Activated CD4-positive, alpha-beta memory T cell treated with anti-CD3 and anti-CD28 coated beads for 36 hours (primary cell): Measurements from ENCODE around the gene RNF167. TPM values are rescaled to one million over a fixed set of nuclear protein-coding genes. Genes with fewer than 3 reads are reported as not detected.

ENCODE experiments used
- CTCF ChIA-PET: fragments of 350-600 bp; sonication (Branson Sonifier 250); formaldehyde crosslinking; loops from one replicate; lab custom pipeline; 2021; ENCODE audit warnings: antibody characterized with exemption, inconsistent platforms; lab: Charles Lee
- POLR2A ChIA-PET: fragments of 350-600 bp; sonication (Branson Sonifier 250); formaldehyde crosslinking; loops from one replicate; lab custom pipeline; 2021; ENCODE audit warnings: antibody characterized with exemption; lab: Charles Lee
- DNase-seq: peaks from one replicate; pipeline ENCODE4 v3.0.0-alpha.2; 2020
- H3K27ac Mint-ChIP-seq: one replicate; pipeline ENCODE4 v1.8.0; 2021; ENCODE audit warnings: mixed read lengths
- H3K27me3 Mint-ChIP-seq: one replicate; pipeline ENCODE4 v1.8.0; 2021; ENCODE audit warnings: mixed read lengths
- H3K36me3 Mint-ChIP-seq: one replicate; pipeline ENCODE4 v1.8.0; 2021; ENCODE audit warnings: mixed read lengths
- H3K4me1 Mint-ChIP-seq: one replicate; pipeline ENCODE4 v1.8.0; 2021; ENCODE audit warnings: low read depth, mixed read lengths
- H3K4me3 Mint-ChIP-seq: one replicate; pipeline ENCODE4 v1.8.0; 2021; ENCODE audit warnings: mild to moderate bottlenecking, mixed read lengths
- H3K9me3 Mint-ChIP-seq: one replicate; pipeline ENCODE4 v1.8.0; 2021; ENCODE audit warnings: mixed read lengths
- intact Hi-C: fragments of 100-400 bp; cut with micrococcal nuclease; formaldehyde crosslinking; loops from one replicate; pipeline ENCODE4 v1.15.1; 2023
- total RNA-seq, 2 experiments: library from RNA; stranded (reverse); gene quantifications; one replicate each; pipeline ENCODE4 v1.2.3, GENCODE V29; 2021

Gene RNF167
- total RNA-seq, 2 experiments from 2014 or later: 130 to 157 TPM

- ChIA-PET POLR2A (interaction anchor here (0.6 to 21.0 kb wide), 7 partner anchors 9 to 49 kb away, joined by 3 to 346 read pairs (median 10); partner anchors contain the start of genes C17orf107, CAMTA2, INCA1 and KIF1C), CTCF (interaction anchor here (1.1 kb wide), 1 partner anchor 17 kb away, joined by 3 read pairs; no protein-coding TSS in a partner anchor)
- Mint-ChIP-seq H3K27ac (peak within 1 kb of the TSS; percentile 95), H3K4me1 (peaks cover 44% of the 10 kb centered on the region), H3K27me3 (no peaks in the 10 kb centered on the region), H3K9me3 (no peaks in the 10 kb centered on the region), H3K4me3 (peak within 1 kb of the TSS; percentile 90), H3K36me3 (peaks cover 38% of the 10 kb centered on the region)
- intact Hi-C loops: loop anchor here (1.0 to 10.0 kb wide), 6 partner anchors 8 to 804 kb away; partner anchors contain the start of genes CYB5D2, DERL2, MED11 and MIS12
- peak; percentile 95 for DNase-seq
These were observed 8.3 kb downstream of the RNF167 start, which contains the start of gene PFN1 for GRCh38 chr17:4948166-4948930. Gene PFN1 (minus strand): TSS chr17:4948530. CDS start chr17:4948394, 136 bp downstream.

- intact Hi-C loops: loop anchor here (1.0 to 10.0 kb wide), 7 partner anchors 9 to 804 kb away; partner anchors contain the start of genes CYB5D2, DERL2, INCA1 and KIF1C
- peak overlapping the region; percentile 90 for H3K4me3 Mint-ChIP-seq
- peak overlapping the region; percentile 95 for H3K27ac Mint-ChIP-seq
- H3K36me3 Mint-ChIP-seq: peaks cover 36% of the 10 kb centered on the region
- H3K4me1 Mint-ChIP-seq: peaks cover 41% of the 10 kb centered on the region
- DNase-seq: peak; percentile 85
- no peaks in the 10 kb centered on the region for H3K27me3 Mint-ChIP-seq
- no peaks in the 10 kb centered on the region for H3K9me3 Mint-ChIP-seq
- CTCF ChIA-PET: interaction anchor here (1.1 kb wide), 1 partner anchor 17 kb away, joined by 3 read pairs; no protein-coding TSS in a partner anchor
- POLR2A ChIA-PET: interaction anchor here (0.6 to 21.0 kb wide), 6 partner anchors 10 to 49 kb away, joined by 3 to 346 read pairs (median 12); partner anchors contain the start of genes C17orf107, CAMTA2, RNF167 and SLC25A11
These were observed 8.9 kb downstream of the RNF167 start for GRCh38 chr17:4948931-4949320.

- Mint-ChIP-seq H3K4me1 (peaks cover 36% of the 10 kb centered on the region), H3K27me3 (no peaks in the 10 kb centered on the region), H3K36me3 (peaks cover 31% of the 10 kb centered on the region), H3K9me3 (no peaks in the 10 kb centered on the region), H3K4me3 (peak overlapping the region; percentile 90), H3K27ac (peak overlapping the region; percentile 95)
- peak; percentile 85 for DNase-seq
- intact Hi-C loops: loop anchor here (1.0 to 10.0 kb wide), 5 partner anchors 48 to 805 kb away; partner anchors contain the start of genes CYB5D2, DERL2, INCA1 and KIF1C
- ChIA-PET CTCF (interaction anchor here (1.0 to 1.1 kb wide), 2 partner anchors 16 to 18 kb away, joined by 3 read pairs; no protein-coding TSS in a partner anchor), POLR2A (interaction anchor here (0.5 to 21.0 kb wide), 7 partner anchors 10 to 50 kb away, joined by 3 to 346 read pairs (median 3); partner anchors contain the start of genes C17orf107, RNF167, SLC25A11 and SPAG7)
These were observed 9.4 kb downstream of the RNF167 start for GRCh38 chr17:4949321-4950074.

GRCh38 chr17:4950075-4950745 lies 10.1 kb downstream of the RNF167 start:
- CTCF ChIA-PET: interaction anchor here (0.6 to 1.0 kb wide), 2 partner anchors 17 to 112 kb away, joined by 3 read pairs; no protein-coding TSS in a partner anchor
- intact Hi-C loops: no loop called here

GRCh38 chr17:4950746-4951204 lies 10.7 kb downstream of the RNF167 start, which contains the start of gene ENO3:
Gene ENO3 (plus strand): TSS chr17:4951119. CDS start chr17:4951830, 711 bp downstream.
- H3K9me3 Mint-ChIP-seq: no peaks in the 10 kb centered on the region
- POLR2A ChIA-PET: interaction anchor here (0.5 to 21.0 kb wide), 7 partner anchors 9 to 104 kb away, joined by 3 to 346 read pairs (median 3); partner anchors contain the start of genes C17orf107, RNF167, SLC25A11 and SPAG7
- peak within 1 kb of the TSS; percentile 88 for H3K4me3 Mint-ChIP-seq
- DNase-seq: no peak
- peaks cover 23% of the 10 kb centered on the region for H3K4me1 Mint-ChIP-seq
- intact Hi-C loops: no loop called here
- CTCF ChIA-PET: interaction anchor here (0.6 to 1.6 kb wide), 3 partner anchors 16 to 112 kb away, joined by 3 read pairs; partner anchors contain the start of gene SPAG7
- peaks cover 19% of the 10 kb centered on the region for H3K36me3 Mint-ChIP-seq
- H3K27me3 Mint-ChIP-seq: no peaks in the 10 kb centered on the region
- peak within 1 kb of the TSS; percentile 97 for H3K27ac Mint-ChIP-seq

More at GRCh38 chr17:4950075-4950745, 10.1 kb downstream of the RNF167 start:
- Mint-ChIP-seq H3K27me3 (no peaks in the 10 kb centered on the region), H3K9me3 (no peaks in the 10 kb centered on the region), H3K4me3 (peak overlapping the region; percentile 88), H3K36me3 (peaks cover 24% of the 10 kb centered on the region), H3K4me1 (peaks cover 29% of the 10 kb centered on the region), H3K27ac (peak overlapping the region; percentile 97)
- POLR2A ChIA-PET: interaction anchor here (0.5 to 21.0 kb wide), 7 partner anchors 9 to 104 kb away, joined by 3 to 346 read pairs (median 3); partner anchors contain the start of genes C17orf107, RNF167, SLC25A11 and SPAG7
- DNase-seq: peak; percentile 58

- H3K36me3 Mint-ChIP-seq: peaks cover 12% of the 10 kb centered on the region
- peak overlapping the region; percentile 97 for H3K27ac Mint-ChIP-seq
- H3K4me3 Mint-ChIP-seq: peak overlapping the region; percentile 88
- POLR2A ChIA-PET: interaction anchor here (1.2 to 21.0 kb wide), 3 partner anchors 12 to 43 kb away, joined by 3 to 346 read pairs (median 64); partner anchors contain the start of genes RNF167, SLC25A11 and SPAG7
- H3K27me3 Mint-ChIP-seq: no peaks in the 10 kb centered on the region
- peaks cover 23% of the 10 kb centered on the region for H3K4me1 Mint-ChIP-seq
- intact Hi-C loops: no loop called here
- CTCF ChIA-PET: interaction anchor here (0.7 to 2.3 kb wide), 3 partner anchors 11 to 110 kb away, joined by 3 to 6 read pairs (median 3); partner anchors contain the start of genes RNF167, SLC25A11 and SPAG7
- H3K9me3 Mint-ChIP-seq: no peaks in the 10 kb centered on the region
- no peak for DNase-seq
These were observed 11.4 kb downstream of the RNF167 start for GRCh38 chr17:4951486-4951885.

GRCh38 chr17:4953451-4953961 lies 13.4 kb downstream of the RNF167 start:
- Mint-ChIP-seq H3K27me3 (no peaks in the 10 kb centered on the region), H3K4me3 (no peak overlapping the region), H3K27ac (no peak overlapping the region), H3K36me3 (no peaks in the 10 kb centered on the region), H3K4me1 (peaks cover 21% of the 10 kb centered on the region), H3K9me3 (no peaks in the 10 kb centered on the region)
- intact Hi-C loops: no loop called here
- no peak for DNase-seq
- ChIA-PET POLR2A (interaction anchor here (0.8 to 21.0 kb wide), 3 partner anchors 9 to 13 kb away, joined by 3 to 346 read pairs (median 3); partner anchors contain the start of gene SPAG7), CTCF (interaction anchor here (1.3 to 2.3 kb wide), 2 partner anchors 27 to 108 kb away, joined by 3 to 6 read pairs; no protein-coding TSS in a partner anchor)

GRCh38 chr17:4955091-4955490 lies 15.0 kb downstream of the RNF167 start:
- ChIA-PET CTCF (interaction anchor here (0.6 to 1.3 kb wide), 4 partner anchors 15 to 199 kb away, joined by 3 to 4 read pairs (median 3); no protein-coding TSS in a partner anchor), POLR2A (interaction anchor here (0.6 to 21.0 kb wide), 2 partner anchors 11 to 812 kb away, joined by 3 to 346 read pairs; partner anchors contain the start of gene SPAG7)
- no peaks in the 10 kb centered on the region for H3K27me3 Mint-ChIP-seq
- peaks cover 21% of the 10 kb centered on the region for H3K4me1 Mint-ChIP-seq
- peaks cover 2% of the 10 kb centered on the region for H3K36me3 Mint-ChIP-seq
- intact Hi-C loops: no loop called here
- H3K27ac Mint-ChIP-seq: no peak overlapping the region
- no peak for DNase-seq
- no peak overlapping the region for H3K4me3 Mint-ChIP-seq
- H3K9me3 Mint-ChIP-seq: no peaks in the 10 kb centered on the region

- DNase-seq: peak; percentile 62
- ChIA-PET POLR2A (interaction anchor here (21.0 kb wide), 1 partner anchor 10 kb away, joined by 346 read pairs; the partner anchor contains the start of gene SPAG7), CTCF (interaction anchor here (0.7 to 1.5 kb wide), 3 partner anchors 16 to 30 kb away, joined by 3 to 7 read pairs (median 4); partner anchors contain the start of genes RNF167 and SLC25A11)
- intact Hi-C loops: no loop called here
- Mint-ChIP-seq H3K27me3 (no peaks in the 10 kb centered on the region), H3K4me3 (no peak overlapping the region), H3K4me1 (peaks cover 10% of the 10 kb centered on the region), H3K36me3 (peaks cover 6% of the 10 kb centered on the region), H3K27ac (no peak overlapping the region), H3K9me3 (no peaks in the 10 kb centered on the region)
These were observed 16.5 kb downstream of the RNF167 start for GRCh38 chr17:4956493-4957061.
